Stimulated activated CD8-positive, alpha-beta memory T cell treated with anti-CD3 and anti-CD28 coated beads, Interleukin-12 subunit alpha, Interleukin-12 subunit beta, amount 100 ng/mL, for 1 hour (primary cell): ENCODE measurements around the gene JAG1.

Experiments used
- DNase-seq: peaks from one replicate; pipeline ENCODE4 v3.0.0-alpha.2; 2020; ENCODE audit warnings: low read depth

The JAG1 gene

DNA sequence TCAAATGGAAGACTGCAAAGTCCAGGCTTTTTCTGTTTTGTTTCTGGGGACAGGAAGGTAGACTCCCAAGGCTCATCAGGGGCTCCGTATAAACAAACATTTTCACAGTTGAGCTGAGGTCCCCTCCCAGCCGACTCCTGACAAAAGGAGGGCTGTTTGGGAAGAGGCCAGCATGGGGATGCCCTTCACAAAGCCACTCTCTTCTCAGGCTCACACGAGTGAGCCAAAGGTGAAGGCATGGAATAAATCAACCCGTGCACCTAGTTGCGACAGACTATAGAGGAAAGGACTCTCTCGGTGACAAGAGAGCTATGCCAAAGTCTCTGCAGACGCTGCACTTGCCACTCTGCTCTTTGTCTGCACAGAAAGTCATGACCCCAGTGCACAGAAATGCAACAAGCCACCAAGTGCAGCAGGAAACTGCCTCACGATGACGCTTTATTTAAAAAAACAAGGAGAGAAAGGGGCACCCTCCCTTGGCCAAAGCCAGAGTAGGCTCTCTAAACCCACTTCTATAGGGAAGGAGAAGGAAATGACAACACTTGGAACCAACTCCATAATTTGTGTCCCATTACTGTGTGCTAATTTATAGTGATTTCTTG lies 21.0 kb downstream of the JAG1 start:
- no peak for DNase-seq

DNA sequence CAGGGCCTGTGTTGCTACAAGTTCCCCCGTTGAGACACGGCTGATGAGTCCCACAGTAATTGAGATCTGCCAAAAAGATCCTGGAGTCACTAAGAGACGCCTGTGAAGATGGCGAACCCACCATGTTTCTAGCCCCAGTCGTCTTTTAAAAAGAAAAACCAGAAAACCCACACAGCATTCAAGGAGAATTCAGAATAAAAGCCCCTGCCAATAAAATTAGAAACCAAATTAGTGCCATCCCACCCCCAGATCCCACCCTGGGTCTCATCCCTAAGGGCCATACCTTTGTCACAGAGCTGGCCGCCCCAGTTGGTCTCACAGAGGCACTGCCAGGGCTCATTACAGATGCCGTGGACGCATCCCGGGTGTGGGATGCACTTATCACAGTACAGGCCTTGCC lies 21.6 kb downstream of the JAG1 start:
- DNase-seq = no peak

DNA sequence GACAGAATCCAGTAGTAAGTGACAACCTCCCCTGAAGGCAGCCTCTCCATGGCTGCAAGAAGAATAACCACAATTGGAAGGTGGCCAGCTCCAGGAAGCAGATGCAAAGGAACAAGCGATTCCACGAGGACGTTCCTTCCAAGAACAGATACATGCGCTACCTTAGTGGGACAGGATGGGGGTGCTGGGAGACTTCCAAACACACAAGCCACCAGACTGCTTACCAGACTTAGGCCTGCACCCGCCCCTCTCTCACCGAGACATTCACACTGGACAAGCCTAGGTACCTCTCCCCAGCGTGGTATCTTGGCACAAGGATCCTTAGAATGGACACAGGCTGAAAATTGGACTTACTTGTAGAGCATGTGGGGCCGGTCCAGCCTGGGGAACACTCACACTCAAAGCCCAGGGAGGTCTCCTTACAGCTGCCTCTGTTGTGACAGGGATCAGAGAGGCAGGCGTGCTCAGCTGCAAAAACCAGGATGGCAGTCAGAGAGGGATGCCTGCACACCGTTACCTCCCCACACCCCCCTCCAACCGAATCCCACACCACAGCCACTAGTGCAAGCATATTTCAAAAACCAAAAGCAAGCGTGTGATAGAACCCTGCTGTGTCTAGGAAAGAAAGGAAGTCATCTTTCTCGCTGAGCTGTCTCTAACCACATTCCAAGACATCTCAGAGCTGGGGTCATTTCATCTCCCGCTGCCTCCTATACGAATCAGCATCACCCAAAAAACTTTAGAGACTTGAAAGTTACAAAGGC lies 22.4 kb downstream of the JAG1 start:
- DNase-seq = no peak

DNA sequence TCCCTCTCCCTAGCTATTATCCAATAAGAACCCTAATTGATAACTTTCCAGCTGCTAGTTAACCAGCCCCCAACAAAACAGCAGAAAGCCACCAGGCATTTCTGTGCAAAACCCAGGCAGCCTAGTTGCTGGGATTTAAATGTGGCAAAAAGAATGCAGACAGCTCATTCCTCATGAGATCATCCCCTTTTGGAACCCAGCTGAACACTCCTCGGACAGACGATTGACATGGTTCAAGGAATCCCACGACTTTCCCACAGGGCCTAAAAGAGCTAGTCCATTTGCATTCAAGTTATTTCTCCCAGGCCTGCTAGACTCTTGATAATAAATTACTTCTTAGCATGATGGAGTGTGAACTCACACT lies 24.0 kb downstream of the JAG1 start:
- DNase-seq = no peak

DNA sequence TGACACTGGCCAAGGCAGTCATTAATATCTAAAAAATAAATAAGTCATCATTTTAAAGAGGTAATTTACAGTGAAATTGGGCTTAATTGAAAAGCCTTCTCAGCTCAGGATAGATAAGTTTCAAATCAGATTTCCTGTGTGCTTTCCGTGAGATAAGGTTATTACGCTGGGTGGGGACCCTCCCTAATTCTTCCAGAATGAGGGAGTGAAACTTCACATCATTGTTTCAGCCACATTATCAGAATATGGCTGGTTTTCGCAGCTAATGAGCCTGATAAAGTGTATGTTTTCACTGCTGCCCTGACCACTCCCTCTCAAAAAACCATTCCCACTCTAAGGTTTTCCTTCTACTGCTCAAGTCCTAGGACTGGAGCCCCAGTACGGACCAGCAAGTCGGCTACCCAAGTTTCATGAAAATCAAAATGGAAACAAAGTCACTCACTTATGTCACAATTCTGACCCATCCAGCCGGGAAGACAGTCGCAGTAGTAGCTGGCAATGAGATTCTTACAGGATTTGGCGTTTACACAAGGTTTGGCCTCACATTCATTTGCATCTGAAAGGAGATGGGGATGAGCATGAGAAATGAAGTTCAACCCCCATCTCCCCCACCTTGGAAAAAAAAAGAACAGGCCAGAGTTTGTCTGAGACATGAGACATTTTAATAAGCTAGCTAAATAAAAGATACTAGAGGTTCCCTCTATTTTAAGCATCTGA lies 24.6 kb downstream of the JAG1 start:
- DNase-seq = no peak

DNA sequence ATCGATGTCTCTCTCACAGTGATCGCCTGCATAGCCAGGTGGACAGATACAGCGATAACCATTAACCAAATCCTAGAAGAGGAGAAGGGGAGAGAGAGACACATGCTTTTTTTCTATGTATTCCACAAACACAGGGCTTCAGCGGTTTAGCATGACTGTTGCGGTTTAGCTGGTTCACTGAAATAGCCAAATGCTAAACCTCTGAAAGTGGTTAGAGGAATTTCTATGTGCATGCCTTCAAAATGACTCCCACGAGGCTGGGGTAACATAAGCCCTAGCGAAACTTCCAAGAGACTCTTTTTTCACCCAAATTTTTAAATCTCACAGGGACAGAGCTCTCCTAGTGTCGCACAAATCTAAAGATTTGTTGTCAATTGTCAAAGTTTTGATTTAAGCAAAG lies 25.1 kb downstream of the JAG1 start:
- DNase-seq = no peak

DNA sequence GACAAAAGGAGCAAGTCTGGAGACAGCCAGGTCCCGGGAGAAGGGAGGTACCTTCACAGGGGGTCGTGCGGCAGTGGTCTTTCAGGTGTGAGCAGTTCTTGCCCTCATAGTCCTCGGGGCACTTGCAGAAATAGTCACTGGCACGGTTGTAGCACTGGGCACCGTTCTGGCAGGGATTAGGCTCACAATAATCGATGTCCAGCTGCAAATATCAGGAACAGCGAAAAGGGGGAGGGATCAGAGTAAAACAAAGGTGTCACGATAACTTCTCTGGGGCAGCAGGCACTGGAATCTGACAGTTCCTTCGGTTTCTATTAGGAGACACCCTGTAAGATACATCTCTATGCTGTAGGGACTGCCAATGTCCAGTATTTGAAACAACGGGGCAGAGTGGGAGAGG lies 25.9 kb downstream of the JAG1 start:
- DNase-seq = no peak

DNA sequence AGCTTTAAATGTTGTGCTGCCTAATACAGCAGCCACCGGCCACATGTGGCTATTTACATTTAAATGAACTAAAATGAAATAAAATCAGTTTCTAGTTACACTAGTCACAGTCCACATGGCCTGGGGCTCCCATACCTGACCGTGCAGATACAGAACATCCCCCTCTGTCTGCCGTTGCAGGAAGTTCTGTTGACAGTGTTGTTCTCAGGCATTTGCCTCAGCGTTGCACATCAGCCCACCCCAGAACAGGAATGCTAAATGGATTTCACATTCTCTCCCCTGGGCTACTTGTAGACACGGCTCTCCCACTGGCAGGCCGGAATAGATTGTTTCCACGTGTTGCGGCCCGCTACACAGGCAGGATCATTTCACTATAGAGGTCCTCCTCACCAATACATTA lies 26.3 kb downstream of the JAG1 start:
- DNase-seq = no peak

DNA sequence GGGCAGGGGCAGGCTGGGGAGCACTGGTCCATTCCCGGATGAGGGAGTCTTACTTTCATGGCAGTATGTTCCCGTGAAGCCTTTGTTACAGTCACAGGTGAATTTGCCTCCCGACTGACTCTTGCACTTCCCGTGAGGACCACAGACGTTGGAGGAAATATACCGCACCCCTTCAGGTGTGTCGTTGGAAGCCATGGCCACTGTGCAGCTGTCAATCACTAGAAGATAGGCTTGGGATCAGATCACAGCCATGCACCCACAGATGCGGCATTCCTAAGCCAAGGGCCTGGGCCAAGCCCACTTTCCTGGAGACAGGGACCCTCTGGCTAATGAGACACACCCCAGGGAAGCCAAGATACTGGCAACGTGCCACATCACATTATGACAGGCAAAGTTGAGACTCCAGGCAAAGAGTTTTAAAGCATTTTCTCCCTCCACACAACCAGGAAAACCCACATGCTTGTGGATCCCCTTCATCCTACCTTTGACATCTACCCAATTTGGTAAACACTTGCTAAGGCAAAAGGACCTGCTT lies 26.8 kb downstream of the JAG1 start:
- DNase-seq = no peak

DNA sequence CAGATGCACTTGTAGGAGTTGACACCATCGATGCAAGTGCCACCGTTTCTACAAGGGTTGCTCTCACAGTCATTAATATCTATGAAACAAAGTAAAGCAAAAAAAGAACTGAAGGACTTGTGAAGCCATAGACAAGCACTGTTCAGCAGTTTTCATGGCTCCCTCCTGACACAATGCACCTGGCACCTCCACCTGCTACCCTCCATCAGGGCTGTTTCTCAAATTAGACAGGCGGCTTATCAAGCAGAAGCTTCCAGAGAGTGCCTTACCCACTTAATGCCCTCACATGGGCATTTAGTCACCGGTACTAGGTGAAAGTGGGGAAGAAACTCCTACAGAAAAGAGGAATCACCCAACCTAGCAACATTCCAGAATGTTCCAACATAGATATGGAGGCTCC lies 27.8 kb downstream of the JAG1 start:
- DNase-seq = no peak

DNA sequence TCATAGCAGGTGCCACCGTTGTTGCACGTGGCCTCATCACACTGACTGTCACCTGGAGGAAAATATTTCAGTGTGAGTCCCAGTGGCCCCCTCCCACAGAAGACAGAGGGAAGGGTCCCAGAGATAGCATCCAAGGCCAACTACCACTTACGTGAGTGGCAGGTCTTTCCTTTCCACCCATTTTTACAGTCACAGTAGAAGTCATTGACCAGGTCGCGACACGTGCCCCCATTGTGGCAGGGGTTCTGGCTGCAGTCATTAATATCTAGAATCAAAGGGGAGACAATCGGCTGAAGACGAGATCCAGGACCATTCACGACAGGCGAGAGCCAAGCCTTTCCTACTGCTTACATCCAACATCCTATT lies 28.6 kb downstream of the JAG1 start:
- no peak for DNase-seq

DNA sequence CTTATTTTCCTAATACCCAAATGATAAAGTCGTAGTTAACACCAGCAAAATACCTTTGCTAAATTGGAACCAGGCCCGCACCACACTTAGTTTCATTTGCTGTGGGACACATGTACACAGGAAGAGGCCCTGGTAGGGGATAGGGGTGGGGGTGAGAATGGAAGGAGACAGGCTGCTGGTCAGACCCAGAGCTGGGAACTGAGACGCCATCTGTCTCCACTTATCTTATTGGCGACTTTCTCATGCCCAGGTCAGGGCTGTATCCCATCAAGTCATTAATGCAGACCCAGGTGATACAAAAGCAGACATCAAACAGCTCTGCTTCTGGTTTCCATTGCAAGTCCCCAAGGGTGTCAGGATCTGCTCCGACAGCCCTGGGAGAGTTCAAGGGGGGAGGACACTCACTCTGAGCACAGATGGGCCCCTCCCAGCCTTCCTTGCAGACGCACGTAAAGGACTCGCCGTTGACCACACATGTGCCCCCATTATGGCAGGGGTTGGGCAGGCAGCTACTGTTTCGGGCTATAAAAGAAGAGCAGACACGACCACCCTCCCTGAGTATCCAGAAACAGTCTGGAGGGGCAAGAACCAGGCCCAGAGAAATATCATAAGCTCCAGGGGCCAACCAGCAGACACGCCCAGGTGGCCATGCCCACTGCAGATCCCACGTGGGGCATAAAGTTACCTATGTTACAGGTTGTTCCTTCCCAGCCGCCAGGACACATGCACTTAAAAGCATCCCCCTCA lies 29.2 kb downstream of the JAG1 start:
- no peak for DNase-seq

DNA sequence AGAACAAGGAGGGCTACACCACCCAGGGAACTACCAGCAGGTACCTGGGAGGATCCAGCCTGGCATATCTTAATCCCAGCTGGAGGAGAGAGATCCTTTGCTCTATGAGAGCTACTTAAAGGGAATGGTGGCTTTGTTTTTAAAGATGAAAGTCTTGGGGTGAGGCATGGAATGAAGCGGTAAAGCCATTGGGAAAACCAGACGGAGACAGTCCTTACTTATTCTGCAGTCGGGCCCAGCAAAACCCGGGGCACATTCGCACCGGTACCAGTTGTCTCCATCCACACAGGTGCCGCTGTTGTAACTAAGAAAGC lies 30.3 kb downstream of the JAG1 start:
- no peak for DNase-seq

DNA sequence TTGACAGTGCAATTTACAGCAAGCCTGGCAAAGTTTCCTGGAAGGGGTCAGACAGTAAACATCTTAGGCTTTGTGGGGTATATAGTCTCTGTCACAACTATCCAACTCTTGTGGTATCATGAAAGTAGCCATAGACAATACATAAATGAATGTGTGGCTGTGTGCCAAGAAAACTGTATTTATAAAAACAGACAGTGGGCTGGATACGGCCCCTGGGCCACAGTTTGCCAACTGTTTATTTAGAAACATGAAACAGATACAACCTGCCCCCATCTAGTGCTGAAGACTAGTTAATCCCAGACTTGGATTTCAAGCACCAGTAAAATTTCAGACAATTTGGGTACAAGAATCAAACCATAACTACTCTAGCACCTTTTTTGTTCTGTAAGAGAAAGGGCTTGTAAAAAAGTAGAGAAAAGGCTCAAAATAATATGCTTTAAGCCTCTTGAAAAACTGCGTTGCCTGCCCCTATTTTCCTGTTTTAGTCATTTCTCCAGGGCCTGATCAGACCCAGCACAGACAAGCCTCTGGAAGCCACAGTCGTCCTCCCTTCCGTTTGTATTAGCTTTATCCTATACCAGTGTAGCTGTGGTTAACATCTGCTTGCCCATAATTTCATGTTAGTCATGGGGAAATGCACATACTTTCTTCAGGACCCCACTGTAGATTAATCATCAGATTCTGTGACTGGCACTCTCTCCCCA lies 30.8 kb downstream of the JAG1 start:
- DNase-seq = no peak

DNA sequence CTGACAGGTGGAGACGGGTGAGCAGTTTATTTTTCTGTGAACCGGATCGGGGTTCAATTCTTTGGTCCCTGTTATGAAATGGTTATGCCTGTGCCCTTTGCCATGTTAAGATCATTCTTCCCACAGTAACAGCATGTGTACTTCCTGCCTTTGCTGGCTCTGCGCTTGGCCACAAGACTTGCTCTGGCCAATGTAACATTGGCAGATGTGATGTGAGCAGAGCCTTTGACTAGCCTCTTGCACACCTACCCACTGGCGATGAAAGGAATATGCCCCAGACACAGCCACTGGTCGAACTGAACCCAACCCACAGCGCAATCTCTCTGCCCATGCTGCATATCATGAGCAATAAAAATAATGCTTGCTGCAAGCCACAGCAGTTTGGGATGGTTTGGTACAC lies 31.9 kb downstream of the JAG1 start:
- DNase-seq = no peak

DNA sequence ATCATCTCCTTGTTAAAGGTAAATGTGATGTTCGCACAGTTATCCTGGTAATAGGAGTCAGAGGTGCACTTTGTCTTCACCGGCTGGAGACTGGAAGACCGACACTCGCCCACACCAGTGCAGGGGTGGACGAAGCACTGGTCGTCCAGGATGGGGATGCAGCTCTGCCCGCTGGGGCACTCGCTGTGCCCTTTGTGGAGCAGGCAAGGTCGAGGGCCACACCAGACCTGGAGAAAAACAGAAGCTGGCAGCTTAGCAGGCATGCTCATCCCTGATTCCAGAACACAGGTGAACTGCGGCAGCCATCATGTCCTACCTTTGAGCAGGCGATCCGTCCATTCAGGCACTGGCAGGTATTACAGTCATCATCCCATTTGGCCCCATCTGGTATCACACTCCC lies 32.3 kb downstream of the JAG1 start:
- no peak for DNase-seq

DNA sequence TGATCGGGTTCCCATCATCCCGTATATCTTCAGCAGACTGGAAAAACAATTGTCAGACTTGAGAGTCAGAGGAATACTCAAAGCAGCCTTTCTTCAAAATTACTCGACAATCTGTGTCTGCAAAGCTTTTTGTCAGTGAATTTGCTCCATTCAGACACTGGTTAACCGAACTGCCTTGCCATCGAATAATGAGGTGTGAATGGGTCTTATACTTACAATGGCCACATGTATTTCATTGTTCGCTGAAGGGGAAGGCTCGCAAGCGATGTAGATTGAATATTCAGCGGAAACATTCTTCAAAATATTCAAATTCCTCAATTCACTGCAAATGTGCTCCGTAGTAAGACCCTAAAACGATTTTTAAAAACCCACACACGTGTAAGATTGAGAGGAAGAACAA lies 32.9 kb downstream of the JAG1 start:
- no peak for DNase-seq

DNA sequence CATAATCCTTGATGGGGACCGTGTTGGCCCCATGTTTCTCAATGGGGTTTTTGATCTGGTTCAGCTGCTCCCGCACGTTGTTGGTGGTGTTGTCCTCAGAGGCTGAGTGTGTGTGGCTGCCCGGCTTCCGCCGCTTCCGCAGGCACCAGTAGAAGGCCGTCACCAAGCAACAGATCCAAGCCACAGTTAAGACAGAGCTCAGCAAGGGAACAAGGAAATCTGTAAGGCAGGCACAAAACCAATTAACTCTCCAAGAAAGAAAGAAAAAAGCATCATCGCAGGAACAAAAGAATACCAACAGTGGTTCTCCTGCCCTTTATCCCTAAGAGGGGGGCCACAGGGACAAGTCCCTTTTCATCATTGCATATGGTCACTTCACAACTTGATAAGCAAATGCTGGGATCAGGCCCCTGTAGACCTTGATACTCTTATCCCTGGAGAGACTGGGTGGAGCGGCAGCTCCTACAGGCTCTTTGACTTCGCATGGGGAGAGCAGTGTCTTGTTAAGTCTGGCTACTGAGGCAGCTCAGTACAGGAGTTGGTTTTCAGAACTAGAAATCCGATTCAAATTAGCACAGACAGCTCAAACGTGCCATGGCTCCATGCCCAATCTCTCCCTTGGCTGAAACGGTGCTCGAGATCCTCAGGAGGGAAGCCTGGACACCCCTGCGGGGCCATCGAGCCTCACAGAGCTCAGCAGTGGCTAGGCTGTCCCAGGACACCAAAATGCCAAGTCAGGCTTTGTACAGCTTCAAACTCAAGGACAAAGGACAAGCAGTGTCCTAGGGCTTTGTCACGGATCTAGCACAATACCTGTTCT lies 33.9 kb downstream of the JAG1 start:
- DNase-seq = no peak

DNA sequence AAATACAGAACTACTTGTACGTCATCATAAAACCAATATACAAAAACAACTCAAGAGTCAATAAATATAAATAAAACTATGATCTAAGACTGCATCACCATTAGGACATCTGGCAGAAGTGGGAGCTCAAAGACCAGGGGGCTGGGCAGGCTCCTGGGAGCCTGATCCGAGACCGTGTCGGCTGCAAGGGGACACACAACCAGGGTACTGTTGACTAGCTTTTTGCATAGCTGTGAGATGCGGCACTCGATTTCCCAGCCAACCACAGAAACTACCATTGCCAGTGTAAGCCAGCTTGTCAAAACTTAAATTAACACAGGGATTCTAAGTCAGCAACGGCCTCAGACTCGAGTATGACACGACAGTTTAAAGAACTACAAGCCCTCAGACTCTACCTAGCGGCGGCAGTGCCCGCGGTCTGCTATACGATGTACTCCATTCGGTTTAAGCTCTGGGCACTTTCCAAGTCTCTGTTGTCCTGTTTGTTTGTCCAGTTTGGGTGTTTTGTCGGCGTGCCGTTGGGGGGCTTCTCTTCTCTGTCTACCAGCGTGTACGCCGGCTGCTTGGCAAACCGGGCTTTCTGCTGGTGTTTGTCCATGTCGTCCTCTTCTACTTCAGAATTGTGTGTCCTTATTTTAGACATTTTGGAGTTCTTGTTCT lies 34.6 kb downstream of the JAG1 start:
- DNase-seq = no peak

DNA sequence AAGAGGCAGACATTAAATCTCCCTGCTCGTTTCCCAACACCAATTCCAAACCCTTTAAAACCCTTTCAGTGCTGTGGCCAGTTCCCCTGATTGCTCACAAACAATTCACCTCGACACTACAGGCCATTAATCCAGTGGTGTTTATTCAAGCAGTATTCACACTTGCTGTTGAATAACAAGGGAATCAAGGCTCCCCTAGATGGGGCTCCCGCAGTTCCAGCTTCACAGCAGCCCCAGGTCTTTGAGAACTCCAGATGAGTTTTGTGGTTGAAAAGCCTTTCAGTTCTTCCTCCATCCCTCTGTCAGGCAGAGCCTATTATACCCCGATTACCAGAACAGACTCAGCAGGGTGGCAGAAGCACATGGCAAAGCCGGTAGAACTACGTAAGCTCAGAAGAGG lies 36.2 kb downstream of the JAG1 start:
- DNase-seq = no peak

DNA sequence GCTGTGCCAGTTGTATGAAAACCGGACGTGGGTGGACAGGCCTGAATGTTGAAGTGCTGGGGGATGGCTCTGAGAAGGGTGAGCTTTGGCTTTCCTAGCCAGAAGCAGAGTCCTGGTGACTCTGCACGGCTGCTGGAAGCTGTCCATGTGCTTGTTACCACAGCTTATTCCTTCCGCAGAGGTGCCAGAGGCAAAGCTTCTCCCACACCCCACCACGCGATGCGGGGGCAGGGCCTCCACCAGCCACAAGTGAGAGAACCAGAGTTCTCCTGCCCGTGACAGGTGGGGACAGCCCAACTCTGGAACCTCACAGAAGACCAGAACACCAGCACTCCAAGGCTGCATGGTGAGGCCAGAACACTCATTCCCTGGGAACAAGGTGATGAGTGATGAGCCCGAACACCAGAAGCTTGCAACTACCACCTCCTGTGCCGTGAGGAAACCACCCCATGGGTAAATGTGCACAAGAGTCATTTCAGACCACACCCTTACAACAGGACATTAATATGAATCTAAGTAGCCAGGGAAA lies 36.7 kb downstream of the JAG1 start:
- DNase-seq = no peak
